ENCODE results near the gene HOATZ.

DNA sequence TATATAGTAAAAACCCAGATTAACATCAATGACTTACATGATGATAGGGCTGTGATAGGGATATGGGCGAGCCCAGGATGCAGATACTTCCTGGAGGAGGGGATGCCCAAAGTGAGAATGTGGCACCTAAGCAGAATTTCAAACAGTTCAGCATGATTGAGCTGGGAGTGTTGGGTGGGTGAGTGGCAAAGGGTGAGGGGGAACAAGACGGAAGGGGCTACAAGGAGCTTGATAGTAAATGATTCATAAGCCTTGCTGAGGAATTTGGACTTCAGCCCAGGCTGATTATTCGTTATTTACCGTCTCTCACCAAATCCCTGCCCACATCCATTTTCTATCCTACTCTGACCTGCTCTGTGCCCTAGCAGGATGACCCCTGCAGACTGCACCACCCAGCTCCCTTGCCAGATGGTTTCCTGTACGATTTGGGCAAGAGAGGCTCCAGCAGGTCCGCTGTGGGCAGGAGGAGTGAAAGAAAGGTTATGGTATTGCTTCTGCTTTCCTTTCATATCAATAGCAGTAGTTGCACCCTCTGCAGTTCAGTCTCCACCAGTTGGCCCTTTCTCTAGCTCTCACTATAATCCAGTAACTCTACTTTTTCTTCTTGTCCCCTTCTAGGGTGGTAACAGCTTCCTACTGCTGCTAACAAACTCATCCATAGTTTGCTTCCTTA, 57.4 kb downstream of the HOATZ start:
- TF ChIP-seq, protein P1, sequence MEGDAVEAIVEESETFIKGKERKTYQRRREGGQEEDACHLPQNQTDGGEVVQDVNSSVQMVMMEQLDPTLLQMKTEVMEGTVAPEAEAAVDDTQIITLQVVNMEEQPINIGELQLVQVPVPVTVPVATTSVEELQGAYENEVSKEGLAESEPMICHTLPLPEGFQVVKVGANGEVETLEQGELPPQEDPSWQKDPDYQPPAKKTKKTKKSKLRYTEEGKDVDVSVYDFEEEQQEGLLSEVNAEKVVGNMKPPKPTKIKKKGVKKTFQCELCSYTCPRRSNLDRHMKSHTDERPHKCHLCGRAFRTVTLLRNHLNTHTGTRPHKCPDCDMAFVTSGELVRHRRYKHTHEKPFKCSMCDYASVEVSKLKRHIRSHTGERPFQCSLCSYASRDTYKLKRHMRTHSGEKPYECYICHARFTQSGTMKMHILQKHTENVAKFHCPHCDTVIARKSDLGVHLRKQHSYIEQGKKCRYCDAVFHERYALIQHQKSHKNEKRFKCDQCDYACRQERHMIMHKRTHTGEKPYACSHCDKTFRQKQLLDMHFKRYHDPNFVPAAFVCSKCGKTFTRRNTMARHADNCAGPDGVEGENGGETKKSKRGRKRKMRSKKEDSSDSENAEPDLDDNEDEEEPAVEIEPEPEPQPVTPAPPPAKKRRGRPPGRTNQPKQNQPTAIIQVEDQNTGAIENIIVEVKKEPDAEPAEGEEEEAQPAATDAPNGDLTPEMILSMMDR (IDR thresholded peaks at IDR 0.05): no peak
- TF ChIP-seq POLR2A (IDR thresholded peaks at IDR 0.05): no peak

Data from lower leg skin (tissue), 3 donors.